GM21390 (cell line): ENCODE results near the gene DBF4B.

Experiments
- ATAC-seq: cut with Tn5 transposase; IDR thresholded peaks from one replicate; pipeline ENCODE4 v1.9.1; 2021; ENCODE audit not compliant: unreplicated experiment

DBF4B gene

GRCh38 chr17:44795421-44795820 lies 87.0 kb downstream of the DBF4B start:
- no peak for ATAC-seq

GRCh38 chr17:44795928-44796327 lies 87.5 kb downstream of the DBF4B start:
- ATAC-seq, result no peak

GRCh38 chr17:44796731-44797130 lies 88.3 kb downstream of the DBF4B start:
- ATAC-seq, result no peak

- ATAC-seq, result no peak
These were observed 89.3 kb downstream of the DBF4B start for GRCh38 chr17:44797802-44798201.

- ATAC-seq, result no peak
These were observed 89.9 kb downstream of the DBF4B start for GRCh38 chr17:44798356-44798755.
